Gastroesophageal sphincter (tissue), 3 donors: ENCODE data around the gene TMEM181.

Experiments used
- CTCF ChIP-seq, 4 experiments: fragments of 200-600 bp in 2 of 4; fragments of 450-650 bp in 2 of 4; sonication (generic) in 1 of 4; IDR thresholded peaks; one replicate each; pipeline ENCODE4 v1.5.1; 2017 to 2019; ENCODE audit warnings: antibody characterized with exemption in 4 of 4, mild to moderate bottlenecking in 2 of 4, moderate library complexity in 2 of 4
- POLR2AphosphoS5 ChIP-seq: sonication (generic); formaldehyde crosslinking; IDR thresholded peaks from one replicate; pipeline ENCODE4 v1.6.1; 2017; ENCODE audit warnings: antibody characterized with exemption

GRCh38 chr6:158591810-158592209, 31.9 kb downstream of the TMEM181 start:
- TF ChIP-seq CTCF (IDR thresholded peaks at IDR 0.05) (no peak), POLR2AphosphoS5 (no peak)
